AG09319 (cell line): ENCODE data around the gene DDI2.
"Not testable (repeated sequence)": the region's sequence is repeated elsewhere in the genome, so short reads cannot be mapped to it uniquely, and the experiment has no call there.

Experiments
- DNase-seq: peaks from one replicate; pipeline ENCODE4 v3.0.0-alpha.2; 2010; ENCODE audit warnings: low read depth; ENCODE audit errors: extremely low read depth
- TF ChIP-seq, protein P1 (sequence below): IDR thresholded peaks from 2 replicates; pipeline ENCODE4 v1.5.1; 2011; ENCODE audit warnings: low read depth, mild to moderate bottlenecking, inconsistent platforms, low read length, moderate library complexity

DDI2 gene

DNA sequence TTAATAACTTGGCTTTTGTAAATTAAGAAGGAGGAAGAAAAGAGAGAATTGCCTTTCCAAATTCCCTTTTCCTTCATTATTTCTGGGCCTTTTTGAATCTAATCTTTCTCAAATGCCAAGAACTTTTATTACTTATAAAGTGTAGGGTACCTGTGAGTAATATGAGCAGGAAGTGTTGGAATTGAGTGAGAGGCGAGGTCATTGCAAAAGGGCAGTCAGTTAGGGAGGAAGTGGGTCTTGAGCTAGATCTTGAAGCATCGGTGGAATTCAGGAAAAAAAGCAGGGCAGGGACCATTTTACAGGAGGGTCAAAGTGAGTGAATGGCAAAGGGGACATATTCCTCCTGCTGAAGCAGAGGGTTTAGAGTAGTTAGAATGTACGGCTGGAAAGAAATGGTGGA is 23.4 kb downstream of the DDI2 start:
- no peak for DNase-seq
- TF ChIP-seq, protein P1, sequence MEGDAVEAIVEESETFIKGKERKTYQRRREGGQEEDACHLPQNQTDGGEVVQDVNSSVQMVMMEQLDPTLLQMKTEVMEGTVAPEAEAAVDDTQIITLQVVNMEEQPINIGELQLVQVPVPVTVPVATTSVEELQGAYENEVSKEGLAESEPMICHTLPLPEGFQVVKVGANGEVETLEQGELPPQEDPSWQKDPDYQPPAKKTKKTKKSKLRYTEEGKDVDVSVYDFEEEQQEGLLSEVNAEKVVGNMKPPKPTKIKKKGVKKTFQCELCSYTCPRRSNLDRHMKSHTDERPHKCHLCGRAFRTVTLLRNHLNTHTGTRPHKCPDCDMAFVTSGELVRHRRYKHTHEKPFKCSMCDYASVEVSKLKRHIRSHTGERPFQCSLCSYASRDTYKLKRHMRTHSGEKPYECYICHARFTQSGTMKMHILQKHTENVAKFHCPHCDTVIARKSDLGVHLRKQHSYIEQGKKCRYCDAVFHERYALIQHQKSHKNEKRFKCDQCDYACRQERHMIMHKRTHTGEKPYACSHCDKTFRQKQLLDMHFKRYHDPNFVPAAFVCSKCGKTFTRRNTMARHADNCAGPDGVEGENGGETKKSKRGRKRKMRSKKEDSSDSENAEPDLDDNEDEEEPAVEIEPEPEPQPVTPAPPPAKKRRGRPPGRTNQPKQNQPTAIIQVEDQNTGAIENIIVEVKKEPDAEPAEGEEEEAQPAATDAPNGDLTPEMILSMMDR: no peak

DNA sequence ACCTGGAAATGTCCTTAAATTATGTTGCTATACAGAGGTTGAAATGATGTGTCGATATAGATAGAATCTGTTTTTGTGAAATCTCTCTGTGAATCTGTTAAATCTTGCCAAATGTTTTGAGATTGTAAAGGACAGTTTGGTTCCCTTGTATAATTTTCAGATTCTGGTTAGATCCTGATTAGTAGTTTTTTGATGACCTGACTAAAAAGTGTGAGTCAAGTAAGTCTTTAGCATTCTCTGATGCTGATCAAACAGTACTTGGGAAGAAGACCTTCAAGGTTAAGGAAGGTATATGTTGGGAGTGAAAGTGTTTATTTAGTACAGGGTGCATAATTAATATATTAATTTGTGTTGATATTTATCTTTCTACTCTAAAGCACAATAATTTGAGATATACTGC is 32.7 kb downstream of the DDI2 start:
- DNase-seq: no peak
- TF ChIP-seq, protein P1: no peak

DNA sequence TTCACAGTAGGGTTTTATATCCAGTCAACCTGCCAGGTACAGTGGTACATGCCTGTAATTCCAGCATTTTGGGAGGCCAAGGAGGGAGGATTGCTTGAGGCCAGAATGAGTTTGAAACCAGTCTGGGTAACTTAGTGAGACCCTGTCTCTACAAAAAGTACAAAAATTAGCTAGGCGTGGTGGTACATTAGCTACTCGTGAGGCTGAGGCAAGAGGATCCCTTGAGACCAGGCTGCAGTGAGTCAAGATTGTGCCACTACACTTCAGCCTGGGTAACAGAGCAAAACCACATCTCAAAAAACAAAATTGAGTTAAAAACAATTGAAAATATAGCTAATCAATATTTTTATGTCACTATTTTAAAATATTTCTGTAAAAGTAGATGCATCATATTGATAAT is 33.2 kb downstream of the DDI2 start:
- no peak for DNase-seq
- TF ChIP-seq, protein P1: no peak

GRCh38 chr1:15652130-15652529 is 34.9 kb downstream of the DDI2 start:
- DNase-seq: not testable (repeated sequence)

DNA sequence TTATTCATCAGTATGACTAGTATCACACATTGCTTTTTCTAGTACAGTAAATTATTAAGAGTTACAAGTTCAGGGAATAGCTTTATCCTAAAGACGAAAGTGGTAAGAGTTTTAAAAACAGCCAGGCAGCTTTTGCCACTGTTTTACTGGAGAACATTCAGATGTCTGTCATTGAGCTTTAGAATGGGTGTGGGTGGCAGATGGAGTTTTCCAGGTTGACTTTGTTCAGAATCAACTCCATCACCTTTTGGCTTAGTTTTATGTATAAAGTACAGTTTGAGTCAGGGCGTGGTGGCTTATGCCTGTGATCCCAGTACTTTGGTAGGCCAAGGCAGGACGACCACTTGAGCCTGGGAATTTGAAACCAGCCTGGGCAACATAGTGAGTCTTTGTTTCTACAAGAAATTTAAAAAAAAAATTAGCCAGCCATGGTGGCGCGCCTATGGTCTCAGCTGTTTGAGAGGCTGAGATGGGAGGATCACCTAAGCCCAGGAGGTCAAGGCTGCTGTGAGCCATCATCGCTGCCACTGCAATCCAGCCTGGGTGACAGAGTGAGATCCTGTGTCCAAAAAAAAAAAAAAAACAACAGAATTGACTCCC is 36.9 kb downstream of the DDI2 start:
- TF ChIP-seq, protein P1: no peak
- DNase-seq: no peak

DNA sequence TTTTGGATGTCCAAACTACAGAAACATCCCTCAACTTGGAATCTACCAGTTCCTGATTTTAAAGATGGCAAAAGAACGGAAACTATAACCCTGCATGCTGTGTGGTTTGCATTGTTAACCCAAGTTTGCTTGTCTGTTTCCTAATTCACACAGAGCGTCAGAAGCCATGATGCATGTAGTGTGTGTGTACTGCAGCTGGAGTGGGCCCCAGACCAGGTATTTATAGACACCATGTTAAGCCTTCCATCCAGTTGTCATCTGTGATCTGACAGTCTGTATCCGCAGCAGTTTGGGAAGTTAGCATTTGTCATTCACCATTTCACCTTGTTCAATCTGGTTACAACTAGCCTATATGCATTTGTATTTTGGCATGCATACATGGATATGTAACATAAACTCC is 39.2 kb downstream of the DDI2 start:
- no peak for DNase-seq
- TF ChIP-seq, protein P1: no peak

GRCh38 chr1:15657021-15657420 is 39.8 kb downstream of the DDI2 start:
- no peak for DNase-seq
- TF ChIP-seq, protein P1: no peak

DNA sequence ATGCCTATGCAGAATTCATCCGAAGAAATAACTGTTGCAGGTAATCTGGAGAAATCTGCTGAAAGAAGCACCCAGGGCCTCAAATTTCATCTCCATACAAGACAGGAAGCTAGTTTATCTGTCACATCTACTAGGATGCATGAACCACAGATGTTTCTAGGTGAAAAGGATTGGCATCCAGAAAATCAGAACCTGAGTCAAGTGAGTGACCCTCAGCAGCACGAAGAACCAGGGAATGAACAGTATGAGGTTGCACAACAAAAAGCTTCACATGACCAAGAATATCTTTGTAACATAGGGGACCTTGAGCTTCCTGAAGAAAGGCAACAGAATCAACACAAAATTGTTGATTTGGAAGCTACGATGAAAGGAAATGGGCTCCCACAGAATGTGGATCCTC is 42.9 kb downstream of the DDI2 start:
- DNase-seq: no peak
- TF ChIP-seq, protein P1: no peak
